GM21381 (cell line): ENCODE measurements around the gene HGS.

Experiments used
- ATAC-seq: cut with Tn5 transposase; IDR thresholded peaks from one replicate; pipeline ENCODE4 v1.9.1; 2021; ENCODE audit warnings: mild to moderate bottlenecking, moderate library complexity; ENCODE audit not compliant: unreplicated experiment

HGS gene

DNA sequence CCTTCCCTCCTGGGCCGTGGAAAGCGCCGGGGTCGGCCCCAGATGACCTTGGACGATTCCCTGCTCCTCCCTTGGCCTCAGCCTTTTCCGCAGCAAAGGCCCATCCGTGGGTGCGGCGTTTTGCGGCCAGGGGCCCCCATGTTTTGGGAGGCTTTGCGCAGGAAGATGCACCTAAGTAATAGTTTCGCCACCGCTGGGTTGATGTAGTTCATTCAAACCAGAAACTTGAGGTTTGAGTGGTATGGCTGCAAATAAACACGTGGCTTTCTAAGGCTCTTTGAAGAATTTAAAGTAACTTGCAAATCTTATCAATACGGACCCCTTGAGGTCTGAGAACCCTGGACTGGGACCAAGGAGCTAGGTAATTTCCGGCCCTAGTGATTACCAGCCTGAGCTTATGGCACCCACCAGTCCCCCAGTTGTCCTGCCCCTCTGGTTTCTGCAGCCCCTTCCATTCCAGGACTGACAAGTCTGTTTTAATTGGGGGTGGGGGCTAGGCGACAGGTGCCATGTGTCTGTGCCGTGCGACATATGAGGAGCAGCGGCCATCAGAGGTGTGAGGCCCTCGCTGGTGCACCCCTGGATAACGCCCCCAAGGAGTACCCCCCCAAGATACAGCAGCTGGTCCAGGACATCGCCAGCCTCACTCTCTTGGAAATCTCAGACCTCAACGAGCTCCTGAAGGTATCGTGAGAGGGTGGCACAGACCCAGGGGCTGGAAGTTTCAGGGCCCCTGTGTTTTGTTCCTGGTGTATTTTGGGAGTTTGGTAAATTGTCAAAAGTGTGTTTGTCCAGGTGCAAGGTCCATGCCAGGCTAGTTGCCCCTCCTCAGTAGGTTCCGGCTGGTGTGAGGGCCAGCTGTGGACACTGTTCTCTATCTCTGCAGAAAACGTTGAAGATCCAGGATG, 20.2 kb downstream of the HGS start:
- ATAC-seq = no peak

DNA sequence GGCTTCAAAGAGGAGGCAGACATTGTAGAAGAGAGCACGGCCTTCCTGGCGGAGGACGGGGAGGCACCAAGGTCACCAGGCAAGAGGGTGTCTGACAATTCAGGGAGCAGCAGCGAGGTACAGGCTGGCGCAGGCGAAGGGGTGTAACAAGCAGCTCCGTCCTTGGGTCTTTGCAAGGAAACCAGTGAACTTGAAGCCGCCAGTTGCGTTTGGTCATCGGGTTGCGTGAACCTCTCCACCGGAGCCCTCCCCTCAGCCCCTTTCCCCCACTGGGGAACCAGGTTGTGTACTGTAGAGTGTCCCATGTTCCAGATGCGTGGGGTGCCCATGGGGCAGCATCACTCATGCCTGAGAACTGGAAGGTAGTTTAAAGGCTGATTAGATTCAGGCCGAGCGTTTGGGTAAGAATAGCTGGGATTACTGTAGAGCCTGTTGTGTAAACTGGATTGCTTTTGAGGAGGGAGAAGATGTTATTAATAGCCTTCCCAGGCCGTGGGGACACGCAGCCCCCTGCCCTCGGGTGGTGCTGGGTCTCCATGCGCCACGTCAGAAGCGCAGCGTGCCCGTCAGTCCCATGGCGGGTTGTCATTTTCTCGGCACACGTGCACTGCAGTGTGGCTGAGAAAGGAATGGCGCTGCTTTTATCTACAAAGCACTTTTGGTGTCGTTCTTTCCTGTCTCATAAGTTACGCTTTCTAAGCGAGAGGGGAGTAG, 21.9 kb downstream of the HGS start:
- ATAC-seq = no peak

DNA sequence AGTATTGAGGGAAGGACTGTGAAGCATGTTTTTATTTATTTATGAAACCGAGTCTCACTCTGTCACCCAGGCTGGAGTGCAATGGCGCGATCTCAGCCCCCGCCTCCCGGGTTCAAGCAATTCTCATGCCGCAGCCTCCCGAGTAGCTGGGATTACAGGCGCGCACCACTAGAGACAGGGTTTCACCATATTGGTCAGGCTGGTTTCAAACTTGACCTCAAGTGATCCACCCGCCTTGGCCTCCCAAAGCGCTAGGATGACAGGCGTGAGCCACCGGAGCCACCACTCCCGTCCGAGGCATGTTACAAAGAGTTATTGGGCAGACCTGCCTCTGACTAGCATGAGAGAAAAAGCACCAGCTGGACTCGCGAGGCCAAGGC, 22.4 kb downstream of the HGS start:
- ATAC-seq = no peak

DNA sequence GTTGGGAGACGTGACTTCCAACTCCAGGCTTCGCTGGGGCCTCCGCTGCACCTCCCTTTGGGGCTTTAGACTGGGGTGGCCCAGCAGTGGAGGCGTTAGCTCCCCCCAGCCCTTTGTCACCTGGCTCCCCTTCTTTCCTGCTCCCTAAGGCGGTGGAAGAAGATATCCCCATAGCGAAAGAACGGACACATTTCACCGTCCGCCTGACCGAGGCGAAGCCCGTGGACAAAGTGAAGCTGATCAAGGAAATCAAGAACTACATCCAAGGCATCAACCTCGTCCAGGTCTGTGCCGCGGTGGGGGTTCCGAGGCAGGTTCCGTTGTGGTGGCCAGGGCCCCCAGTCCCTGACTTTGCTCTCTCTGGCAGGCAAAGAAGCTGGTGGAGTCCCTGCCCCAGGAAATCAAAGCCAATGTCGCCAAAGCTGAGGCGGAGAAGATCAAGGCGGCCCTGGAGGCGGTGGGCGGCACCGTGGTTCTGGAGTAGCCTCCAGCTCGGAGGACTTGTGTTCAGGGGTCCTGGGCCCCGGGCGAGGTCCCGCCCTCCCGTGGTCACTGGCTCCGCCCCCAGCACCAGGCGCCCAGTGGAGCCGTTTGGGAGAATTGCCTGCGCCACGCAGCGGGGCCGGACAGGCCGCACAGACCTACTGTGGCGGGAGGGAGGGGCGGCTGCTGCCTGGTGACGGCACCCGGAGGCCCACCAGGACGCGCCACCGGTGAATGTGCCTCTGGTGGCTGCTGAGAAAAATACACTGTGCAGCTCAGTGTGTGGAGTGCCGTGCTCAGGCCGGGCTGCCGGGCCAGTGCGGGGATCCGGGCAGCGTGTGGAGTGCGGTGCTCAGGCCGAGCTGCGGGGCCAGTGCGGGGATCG, 23.2 kb downstream of the HGS start:
- ATAC-seq = no peak

DNA sequence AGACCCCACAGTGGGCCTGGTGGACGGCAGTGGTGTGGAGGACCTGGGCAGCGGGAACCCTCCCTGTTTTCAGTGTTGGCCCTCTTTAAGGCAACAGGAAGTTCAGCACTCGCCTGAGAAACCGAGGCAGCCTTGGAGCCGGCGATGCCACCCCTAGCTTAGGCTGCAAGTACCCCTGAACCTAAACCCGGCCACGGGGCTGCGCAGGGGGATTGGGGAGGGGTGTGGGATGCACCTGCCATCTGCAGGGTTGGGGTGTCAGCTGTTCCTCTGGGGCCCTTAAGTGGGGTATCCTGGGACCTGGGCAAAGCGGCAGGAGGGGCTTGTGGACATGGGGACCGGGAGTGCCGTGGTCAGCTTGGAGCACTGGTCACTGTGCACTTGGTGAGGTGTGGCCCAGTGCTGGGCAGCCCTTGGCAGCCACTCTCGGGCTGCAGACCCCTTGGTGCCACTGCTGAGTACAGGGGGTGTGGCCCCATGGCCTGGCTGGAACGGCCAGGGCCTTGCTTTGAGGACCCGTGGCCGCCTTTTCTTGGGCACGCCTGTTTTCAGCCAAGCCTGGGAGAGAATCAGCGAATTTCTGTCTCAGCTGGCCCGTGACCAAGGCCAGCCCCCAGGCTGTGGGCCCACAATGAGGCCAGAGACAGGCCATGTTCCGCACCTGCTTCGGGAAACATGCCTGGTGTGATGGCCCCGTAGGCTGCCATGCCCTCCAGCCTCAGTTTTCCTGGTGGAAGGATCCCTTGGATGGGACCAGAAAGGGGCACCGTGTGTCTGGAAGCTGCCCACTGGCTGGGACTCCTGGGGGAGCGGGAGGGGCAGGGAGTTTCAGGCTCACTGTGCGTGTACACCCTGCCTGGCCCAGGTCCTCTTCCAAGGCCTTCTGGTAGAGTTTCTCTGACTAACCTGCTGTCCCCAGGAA, 24.2 kb downstream of the HGS start:
- no peak for ATAC-seq

DNA sequence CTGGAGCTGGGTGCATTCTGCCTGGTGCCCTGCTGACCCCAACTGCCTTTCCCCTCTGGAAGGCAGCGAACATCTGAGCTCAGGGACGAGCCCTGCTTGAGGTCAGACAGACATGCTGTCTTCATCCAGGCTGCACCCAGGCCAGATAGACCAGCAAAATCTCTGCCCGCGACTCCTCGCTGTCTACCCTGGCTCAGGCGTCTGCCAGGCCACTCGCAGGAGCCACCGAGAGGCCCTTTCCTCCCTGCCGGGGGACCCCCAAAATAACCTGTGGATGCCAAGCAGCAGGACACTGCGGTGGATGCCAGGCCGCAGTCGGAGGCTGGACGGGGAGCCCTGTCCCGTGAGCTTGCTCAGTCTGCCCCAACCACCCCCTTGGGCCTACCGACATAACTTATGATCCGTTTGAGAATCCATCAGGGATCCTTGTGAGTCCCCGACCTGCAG, 25.0 kb downstream of the HGS start:
- no peak for ATAC-seq

DNA sequence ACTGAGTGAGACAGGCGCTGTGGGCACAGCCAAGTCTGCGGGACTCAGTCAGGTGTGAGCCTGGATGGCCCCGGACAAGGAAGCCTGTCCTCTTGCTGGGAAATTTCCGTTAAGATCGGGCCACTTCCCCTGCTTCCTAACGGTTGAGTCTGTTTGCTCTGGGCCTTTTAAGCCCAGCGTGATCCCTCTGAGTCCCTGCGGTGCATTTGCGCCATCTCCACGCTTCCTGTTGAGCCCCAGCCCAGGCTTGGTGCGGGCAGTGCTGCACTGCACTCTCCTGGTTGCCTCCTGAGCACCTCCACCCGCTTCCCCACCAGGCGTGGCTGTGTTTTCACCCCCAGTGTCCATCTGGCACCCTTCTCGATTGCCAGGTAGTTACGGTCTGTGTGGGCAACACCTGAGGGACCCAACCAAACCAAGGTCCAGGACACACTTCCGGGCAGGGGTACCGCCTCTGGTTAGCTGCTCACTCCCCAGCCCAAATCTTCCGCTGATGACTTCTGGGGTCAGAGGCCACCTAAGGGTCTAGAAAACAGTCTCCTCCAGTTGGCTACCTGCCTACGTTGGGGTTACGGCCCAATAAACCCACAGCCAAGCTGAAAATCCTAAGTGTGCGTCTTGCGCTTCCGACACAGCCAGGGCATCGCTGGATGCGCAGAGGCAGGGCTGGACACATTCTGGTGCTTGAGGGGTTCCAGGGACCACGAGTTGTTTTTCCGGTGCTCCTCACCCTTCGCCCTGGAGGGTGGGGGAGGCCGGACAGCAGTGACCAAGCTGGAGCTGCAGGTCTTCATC, 26.9 kb downstream of the HGS start:
- ATAC-seq = no peak

DNA sequence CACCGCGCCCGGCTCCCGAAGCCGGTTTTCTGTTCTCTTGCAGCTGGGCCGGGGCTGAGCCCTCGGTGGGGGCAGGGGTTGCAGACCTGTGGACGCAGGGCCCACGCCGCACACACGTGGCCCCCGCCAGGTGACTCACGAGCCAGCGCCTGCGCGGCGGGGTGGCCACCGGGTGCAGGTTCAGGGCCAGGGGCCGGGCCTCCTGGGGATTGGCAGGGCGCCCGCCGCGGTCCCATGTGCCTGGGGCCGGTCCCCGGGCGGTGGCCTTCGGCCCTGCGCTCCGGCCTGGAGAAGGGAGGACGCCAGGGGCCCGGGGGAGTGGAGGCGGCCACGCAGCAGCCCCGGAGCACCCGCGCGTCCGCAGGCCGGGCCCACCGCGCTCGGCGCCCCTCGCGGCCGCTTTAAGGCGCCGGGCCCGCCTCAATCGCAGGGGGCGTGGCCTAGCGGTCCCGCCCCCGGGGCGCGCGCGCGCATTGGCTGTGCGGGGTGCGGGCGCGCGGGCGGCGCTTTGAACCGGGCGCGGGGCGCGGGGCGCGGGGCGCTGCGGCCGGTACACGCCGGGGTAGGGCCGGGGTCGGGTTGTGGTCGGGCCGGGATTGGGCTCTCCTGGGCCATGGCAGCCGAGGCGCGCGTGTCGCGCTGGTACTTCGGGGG, 28.1 kb downstream of the HGS start, which contains the start of gene SLC25A10:
Gene SLC25A10, plus strand, starts transcription at position 471 of the 654 bp plus-strand sequence. Its CDS starts 143 bp downstream, at position 614.
- ATAC-seq = peak; percentile 69

DNA sequence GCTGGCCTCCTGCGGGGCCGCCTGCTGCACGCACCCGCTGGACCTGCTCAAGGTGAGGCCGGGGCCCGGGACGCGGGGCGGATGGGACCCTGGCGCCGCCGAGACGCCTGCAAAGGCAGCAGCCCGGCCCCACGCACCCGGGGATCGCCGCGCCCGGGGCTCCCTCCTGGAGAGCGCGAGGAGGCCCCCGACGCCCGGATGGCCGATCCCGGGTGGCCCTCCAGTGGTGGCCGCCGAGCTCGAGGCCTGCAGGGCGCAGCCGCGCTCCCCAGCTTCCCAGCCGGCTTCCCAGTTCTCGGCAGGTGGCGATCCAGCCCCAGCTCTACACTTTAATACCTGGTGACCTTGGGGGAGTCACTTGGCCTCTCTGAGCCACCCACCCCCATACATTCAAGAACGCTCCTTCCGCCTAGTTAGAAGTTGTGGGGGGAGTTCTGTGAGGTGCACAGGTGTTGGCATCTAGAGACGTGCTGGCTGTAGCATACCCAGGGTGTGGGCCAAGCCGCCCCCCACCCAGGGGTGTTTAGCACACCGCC, 28.7 kb downstream of the HGS start:
- ATAC-seq = peak; percentile 6

DNA sequence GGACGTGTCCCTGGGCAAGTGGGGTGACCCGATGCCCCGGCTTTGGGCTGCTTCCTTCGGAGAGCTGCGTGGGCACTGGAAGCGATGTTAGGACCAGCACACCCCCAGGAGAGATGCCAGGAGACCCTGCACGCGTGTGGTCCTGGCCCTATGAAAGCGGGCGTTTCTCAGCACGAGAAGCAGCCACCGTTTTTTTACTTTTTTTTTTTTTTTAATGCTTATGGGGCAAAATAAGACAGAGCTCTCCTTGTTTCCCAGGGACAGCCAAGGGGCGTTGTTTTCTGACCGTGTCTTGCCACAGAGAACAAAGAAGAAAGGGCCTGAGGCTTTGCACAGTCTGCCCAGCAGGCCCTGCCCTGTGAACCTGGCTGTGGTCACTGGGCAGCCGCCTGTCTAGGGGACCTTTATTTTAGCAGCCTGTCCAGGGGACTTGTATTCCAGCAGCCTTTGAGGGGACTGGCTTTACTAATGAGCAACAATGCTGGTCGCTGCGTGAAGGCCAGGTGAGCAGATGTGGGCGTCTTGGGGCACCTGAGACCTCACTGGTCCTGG, 29.3 kb downstream of the HGS start:
- no peak for ATAC-seq

DNA sequence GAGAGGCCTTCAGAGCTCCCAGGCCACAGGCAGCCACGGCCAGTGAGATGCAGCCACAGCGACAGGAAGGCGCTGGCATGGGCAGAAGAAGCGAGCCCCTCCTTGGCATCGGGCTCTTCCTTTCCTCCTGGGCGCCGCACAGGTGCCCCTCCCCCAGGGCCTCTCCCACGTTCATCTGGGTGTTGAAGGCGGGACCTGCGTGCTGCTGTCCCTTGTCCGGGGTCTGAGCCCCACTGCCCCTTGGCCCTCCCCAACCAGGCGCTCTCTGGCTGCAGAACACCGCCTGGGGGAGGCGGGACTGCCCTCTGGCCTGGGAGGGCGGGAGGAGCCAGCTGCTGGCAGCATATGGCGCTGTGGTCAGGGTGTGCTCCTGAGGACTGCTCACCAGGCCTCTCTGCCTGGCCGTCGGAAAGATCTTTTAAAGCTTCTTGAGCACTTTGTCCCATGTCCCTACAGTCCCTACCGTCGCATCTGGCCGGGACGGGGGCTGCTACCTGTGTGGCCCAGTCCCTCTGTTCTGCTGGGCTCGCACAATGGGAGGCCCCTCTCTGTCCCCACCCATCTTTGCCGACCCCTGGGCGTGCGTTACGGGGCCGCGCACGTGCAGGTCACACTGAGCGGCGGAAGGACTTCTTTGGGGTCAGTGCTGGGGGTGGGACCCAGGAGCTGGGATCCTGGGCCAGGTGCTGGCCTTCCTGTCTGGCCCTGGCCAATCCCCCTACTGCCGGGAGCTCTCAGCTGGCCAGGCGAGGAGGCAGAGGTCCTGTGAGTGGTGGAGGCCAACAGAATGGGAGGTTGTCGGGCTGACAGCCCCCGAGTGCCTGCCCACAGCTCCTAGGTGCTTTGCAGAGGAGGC, 30.0 kb downstream of the HGS start:
- no peak for ATAC-seq

DNA sequence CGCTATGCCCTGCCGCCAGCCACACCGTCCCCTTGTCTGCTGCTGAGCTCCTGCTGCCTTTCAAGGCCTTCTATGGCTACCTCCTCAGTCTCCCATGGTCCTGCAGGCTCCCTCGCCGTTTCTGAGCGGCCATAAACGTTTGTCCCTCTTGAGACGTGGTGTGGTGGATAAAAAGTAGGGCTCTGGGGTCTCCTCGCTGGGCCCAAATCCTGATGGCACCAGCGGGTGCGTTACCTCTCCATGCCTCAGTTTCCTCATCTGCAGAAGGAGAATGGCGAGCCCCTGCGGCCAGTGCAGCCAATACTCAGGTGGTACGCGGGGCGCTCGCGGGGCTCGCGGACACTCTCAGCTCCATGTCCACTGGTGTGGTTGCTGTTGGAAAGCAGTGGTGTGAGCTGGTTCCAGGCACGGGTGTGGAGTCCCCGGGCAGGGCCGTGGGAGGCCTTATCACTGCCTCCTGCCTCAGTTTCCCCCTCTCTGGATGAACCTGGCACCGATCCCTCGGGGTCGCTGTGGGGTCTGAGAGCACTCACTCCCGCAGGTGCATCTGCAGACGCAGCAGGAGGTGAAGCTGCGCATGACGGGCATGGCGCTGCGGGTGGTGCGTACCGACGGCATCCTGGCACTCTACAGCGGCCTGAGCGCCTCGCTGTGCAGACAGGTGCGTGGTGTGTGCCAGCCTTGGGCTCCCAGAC, 30.7 kb downstream of the HGS start:
- no peak for ATAC-seq

DNA sequence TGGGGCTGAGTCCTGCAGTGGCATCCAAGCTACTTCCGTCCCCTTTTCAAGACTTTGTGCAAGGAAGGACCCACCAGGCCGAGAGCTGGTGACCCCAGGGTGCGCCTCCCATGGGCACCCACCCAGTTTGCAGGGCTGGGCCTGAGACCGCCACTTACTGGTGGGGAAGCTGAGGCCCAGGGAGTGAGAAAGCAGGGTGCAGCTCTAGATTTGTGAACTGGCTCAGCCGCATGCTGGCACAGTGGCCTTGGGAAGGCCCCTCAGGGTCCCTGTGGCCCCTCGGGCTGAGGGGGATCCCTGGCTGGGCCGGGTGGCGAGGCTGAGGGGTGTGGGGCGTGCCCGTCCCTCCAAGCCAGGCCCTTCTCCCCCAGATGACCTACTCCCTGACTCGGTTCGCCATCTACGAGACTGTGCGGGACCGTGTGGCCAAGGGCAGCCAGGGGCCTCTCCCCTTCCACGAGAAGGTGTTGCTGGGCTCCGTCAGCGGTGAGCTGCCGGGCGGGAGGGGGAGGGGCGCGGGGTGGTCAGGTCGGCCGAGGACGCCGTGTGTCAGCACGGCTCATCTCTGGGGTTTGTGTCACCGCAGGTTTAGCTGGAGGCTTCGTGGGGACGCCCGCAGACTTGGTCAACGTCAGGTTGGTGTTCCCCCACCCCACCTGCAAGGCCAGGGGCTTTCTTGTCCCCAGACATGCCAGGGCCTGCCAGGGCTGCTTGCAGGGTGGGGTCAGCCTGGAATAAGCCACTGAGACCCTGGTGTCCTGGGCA, 31.5 kb downstream of the HGS start:
- ATAC-seq = no peak

DNA sequence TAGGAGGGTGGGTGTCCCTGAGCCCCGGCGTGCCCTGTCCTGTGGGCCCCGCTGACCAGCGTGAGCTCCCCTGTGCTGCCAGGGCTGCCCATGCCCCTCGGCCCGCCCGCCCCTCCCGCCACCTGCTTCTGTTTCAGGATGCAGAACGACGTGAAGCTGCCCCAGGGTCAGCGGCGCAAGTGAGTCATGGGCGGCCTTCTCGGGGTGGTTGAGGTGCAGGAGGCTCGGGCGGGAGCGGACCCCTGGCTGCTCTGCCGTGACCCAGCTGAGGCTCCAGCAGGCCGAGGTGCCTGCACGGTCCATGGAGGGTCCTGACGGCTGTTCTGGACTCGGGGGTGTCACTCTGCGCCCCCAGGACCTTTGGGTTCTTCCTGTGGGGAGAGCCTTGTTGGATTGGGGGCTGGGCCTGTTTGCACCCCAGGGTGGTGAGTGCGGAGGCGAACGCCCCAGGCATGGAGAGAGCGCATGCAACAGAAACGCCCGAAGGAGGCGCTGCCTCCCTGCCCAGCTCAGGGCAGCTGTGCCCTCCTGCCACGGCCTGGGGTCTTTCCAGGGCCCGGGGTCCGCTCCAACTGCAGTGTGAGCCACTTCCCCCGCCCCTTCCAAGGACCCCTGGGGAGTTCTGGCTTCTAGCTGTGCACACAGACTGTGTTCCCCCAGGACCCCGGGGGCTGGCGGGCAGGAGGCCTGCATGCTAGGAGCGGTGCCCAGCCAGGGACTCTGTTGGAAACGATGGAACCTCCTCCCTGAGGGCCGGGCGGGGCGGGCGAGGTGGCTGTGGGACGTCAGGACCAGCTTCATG, 32.3 kb downstream of the HGS start:
- ATAC-seq = no peak

DNA sequence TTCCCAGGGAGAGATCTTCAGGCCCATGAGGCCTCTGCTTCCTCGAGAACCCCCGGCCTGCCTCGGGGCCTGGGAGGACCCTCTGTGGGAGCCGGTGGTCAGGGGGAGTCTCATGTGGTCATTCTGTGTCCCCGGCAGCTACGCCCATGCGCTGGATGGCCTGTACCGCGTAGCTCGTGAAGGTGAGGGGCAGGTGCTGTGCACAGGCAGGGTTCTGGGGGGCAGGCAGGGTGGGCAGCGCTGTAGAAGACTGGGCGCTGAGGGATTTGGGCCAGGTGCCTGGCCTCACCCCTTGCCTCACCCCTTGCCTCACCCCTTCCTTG, 32.8 kb downstream of the HGS start:
- no peak for ATAC-seq
